IMR-90 (cell line): Measurements from ENCODE around the gene ARHGAP12.

ENCODE experiments used
- CEBPB ChIP-seq: IDR thresholded peaks from 2 replicates; pipeline ENCODE4 v1.6.1; 2012; ENCODE audit warnings: low read depth, low read length, improper control_type of control experiment
- CHD1 ChIP-seq: IDR thresholded peaks from 2 replicates; pipeline ENCODE4 v1.6.1; 2012; ENCODE audit warnings: low read depth, low read length, improper control_type of control experiment
- CTCF ChIP-seq: conservative IDR thresholded peaks from 2 replicates; pipeline ENCODE4 v1.5.1; 2012; ENCODE audit warnings: mild to moderate bottlenecking, low read depth, low read length, improper control_type of control experiment
- ELK1 ChIP-seq: fragments of 150-350 bp; IDR thresholded peaks from 2 replicates; pipeline ENCODE4 v1.6.1; 2016; ENCODE audit warnings: low read depth, mild to moderate bottlenecking, low read length, moderate library complexity, borderline replicate concordance
- FOS ChIP-seq: fragments of 150-350 bp; IDR thresholded peaks from 2 replicates; pipeline ENCODE4 v1.6.1; 2016; ENCODE audit warnings: low read depth, low read length
- MXI1 ChIP-seq: IDR thresholded peaks from 2 replicates; pipeline ENCODE4 v1.6.1; 2012; ENCODE audit warnings: low read depth, mild to moderate bottlenecking, low read length, moderate library complexity, borderline replicate concordance
- POLR2A ChIP-seq: IDR thresholded peaks from 2 replicates; pipeline ENCODE4 v1.6.1; 2012; ENCODE audit warnings: mild to moderate bottlenecking, low read depth, low read length
- RAD21 ChIP-seq: IDR thresholded peaks from 2 replicates; pipeline ENCODE4 v1.6.1; 2012; ENCODE audit warnings: low read length, improper control_type of control experiment
- RCOR1 ChIP-seq: IDR thresholded peaks from 2 replicates; pipeline ENCODE4 v1.6.1; 2012; ENCODE audit warnings: mild to moderate bottlenecking, low read length, improper control_type of control experiment; ENCODE audit not compliant: insufficient replicate concordance
- RFX5 ChIP-seq: IDR thresholded peaks from 2 replicates; pipeline ENCODE4 v1.8.0; 2012; ENCODE audit warnings: low read depth, mild to moderate bottlenecking, low read length, moderate library complexity
- SMC3 ChIP-seq: fragments of 150-350 bp; IDR thresholded peaks from 2 replicates; pipeline ENCODE4 v1.6.1; 2016; ENCODE audit warnings: low read depth, mild to moderate bottlenecking, antibody characterized with exemption, low read length, moderate library complexity
- USF2 ChIP-seq: fragments of 150-350 bp; IDR thresholded peaks from 2 replicates; pipeline ENCODE4 v1.6.1; 2017; ENCODE audit warnings: mild to moderate bottlenecking, antibody characterized with exemption, low read length, low read depth

GRCh38 chr10:31896968-31897384 is 31.7 kb downstream of the ARHGAP12 start:
- TF ChIP-seq CTCF = no peak
- no peak for TF ChIP-seq CEBPB
- TF ChIP-seq MXI1 = no peak
- TF ChIP-seq RAD21 = no peak
- TF ChIP-seq POLR2A = no peak
- no peak for TF ChIP-seq SMC3
- TF ChIP-seq FOS = no peak
- no peak for TF ChIP-seq CHD1
- TF ChIP-seq ELK1 = no peak
- TF ChIP-seq RFX5 = no peak
- TF ChIP-seq USF2 = no peak
- TF ChIP-seq RCOR1 = no peak
